ENCODE results near the gene FAM234A.
"Not testable (repeated sequence)": the region's sequence is repeated elsewhere in the genome, so short reads cannot be mapped to it uniquely, and the experiment has no call there.

FAM234A gene

DNA sequence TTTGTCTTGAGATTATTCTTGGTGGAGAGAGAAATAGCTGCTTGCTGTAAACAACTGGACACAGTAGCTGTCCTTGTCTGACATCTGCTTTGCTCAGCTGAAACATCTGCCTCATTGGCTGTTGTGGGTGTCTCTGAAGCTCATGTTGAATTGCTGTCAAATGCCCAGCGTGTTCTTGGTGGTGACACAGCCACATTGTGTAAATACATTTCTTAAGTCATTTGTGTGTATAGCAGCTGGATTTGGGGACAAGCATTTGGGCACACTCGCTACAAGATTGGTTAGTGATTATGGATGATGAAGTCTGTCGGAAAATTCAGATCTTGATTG is 5.3 kb downstream of the FAM234A start:
- no peak for DNase-seq

DNA sequence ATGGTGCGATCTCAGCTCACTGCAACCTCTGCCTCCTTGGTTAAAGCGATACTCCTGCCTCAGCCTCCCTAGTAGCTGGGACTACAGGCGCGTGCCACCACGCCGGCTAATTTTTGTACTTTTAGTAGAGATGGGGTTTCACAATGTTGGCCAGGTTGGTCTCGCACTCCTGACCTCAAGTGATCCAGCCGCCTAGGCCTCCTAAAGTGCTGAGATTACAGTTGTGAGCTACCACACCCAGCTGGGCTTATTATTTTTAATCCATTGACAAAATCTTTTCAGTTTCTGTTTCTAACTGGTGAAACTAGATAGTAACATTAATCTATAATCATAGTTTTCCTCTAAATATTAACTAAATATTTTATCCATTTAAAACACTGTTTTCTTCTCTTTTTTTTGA is 5.9 kb downstream of the FAM234A start:
- DNase-seq, result no peak

DNA sequence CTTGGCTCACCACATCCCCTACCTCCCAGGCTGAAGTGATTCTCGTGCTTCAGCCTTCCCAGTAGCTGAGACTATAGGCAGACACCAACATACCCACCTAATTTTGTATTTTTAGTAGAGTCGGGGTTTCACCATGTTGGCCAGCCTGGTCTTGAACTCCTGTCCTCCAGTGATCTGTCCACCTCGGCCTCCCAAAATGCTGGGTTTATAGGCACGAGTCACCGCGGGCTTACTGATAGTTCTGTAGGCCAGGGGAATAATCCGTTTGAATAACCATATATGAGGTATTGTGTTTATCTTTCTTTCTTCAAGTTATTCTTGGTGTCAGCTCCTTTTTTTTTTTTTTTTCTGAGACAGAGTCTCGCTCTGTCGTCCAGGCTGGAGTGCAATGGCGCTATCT is 7.7 kb downstream of the FAM234A start:
- DNase-seq, result no peak

- DNase-seq, result no peak
These were observed 8.7 kb downstream of the FAM234A start for GRCh38 chr16:243348-243747.

DNA sequence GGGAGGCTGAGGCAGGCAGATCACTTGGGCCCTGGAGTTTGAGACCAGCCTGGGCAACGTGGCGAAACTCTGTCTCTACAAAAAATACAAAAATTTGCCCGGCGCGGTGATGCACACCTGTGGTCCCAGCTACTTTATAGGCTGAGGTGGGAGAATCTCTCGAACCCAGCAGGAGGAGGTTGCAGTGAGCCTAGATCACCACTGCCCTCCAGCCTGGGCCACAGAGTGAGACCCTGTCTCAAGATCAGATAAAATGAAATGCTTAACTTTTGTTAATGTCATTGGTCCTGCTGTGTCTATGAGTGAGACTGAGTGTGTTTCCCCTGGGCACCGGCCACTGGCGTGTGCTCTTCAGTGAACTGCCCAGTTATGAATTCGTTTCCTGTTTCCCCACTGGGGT is 10.5 kb downstream of the FAM234A start:
- DNase-seq, result no peak

GRCh38 chr16:247027-247426 is 12.4 kb downstream of the FAM234A start:
- no peak for DNase-seq

- DNase-seq, result no peak
These were observed 14.8 kb downstream of the FAM234A start for GRCh38 chr16:249431-249830.

GRCh38 chr16:252366-253337 is 18.0 kb downstream of the FAM234A start:
- no peak for DNase-seq

DNA sequence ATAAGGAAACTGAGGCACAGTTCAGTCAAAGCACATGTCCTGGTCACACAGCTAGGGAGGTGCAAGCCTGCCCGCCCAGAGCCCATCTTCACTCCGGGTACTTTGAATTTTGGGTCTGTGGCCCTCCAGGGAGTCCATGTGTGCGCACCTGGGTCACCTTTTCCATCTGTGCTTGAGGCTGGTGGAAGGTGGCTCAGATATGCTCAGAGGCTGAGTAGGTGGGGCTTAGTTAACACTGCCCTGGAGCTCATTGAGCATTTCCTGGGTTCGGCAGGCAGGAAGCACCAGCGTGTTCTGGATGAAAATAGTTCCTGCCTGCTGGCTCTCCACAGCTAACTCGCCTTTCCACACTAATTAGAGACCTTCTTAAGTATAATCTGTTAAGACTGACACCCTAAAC is 19.2 kb downstream of the FAM234A start:
- DNase-seq, result no peak

- no peak for DNase-seq
These were observed 19.8 kb downstream of the FAM234A start for GRCh38 chr16:254461-254860.

DNA sequence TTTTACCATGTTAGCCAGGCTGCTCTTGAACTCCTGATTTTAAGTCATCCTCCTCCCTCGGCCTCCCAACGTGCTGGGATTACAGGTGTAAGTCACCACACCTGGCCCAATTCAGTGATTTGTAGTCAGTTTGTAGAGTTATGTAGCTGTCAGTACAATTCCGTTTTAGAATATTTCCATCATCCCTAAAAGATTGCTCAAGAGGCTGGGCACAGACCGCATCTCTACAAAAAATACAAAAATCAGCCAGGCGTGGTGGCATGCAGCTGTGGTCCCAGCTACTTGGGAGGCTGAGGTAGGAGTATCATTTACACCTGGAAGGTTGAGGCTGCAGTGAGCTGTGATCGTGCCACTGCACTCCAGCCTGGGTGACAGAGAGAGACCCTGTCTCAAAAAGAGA is 20.6 kb downstream of the FAM234A start:
- DNase-seq, result no peak

DNA sequence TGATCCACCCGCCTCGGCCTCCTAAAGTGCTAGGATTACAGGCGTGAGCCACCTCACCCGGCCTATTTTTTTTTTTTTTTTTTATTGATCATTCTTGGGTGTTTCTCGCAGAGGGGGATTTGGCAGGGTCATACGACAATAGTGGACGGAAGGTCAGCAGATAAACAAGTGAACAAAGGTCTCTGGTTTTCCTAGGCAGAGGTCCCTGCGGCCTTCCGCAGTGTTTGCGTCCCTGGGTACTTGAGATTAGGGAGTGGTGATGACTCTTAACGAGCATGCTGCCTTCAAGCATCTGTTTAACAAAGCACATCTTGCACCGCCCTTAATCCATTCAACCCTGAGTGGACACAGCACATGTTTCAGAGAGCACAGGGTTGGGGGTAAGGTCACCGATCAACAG is 23.5 kb downstream of the FAM234A start:
- DNase-seq, result not testable (repeated sequence)

GRCh38 chr16:259226-259625 is 24.6 kb downstream of the FAM234A start:
- DNase-seq, result no peak

GRCh38 chr16:259814-260253 is 25.2 kb downstream of the FAM234A start:
- DNase-seq, result no peak

GRCh38 chr16:260326-260725 is 25.7 kb downstream of the FAM234A start:
- no peak for DNase-seq

- no peak for DNase-seq
These were observed 26.5 kb downstream of the FAM234A start for GRCh38 chr16:261031-261691.

GRCh38 chr16:262121-262745 is 27.6 kb downstream of the FAM234A start:
- no peak for DNase-seq

- DNase-seq, result no peak
These were observed 28.7 kb downstream of the FAM234A start for GRCh38 chr16:263182-263774.

- no peak for DNase-seq
These were observed 29.3 kb downstream of the FAM234A start for GRCh38 chr16:263944-264343.

- no peak for DNase-seq
These were observed 29.9 kb downstream of the FAM234A start for GRCh38 chr16:264440-264951.

- DNase-seq, result no peak
These were observed 30.4 kb downstream of the FAM234A start for GRCh38 chr16:265002-265529.

DNA sequence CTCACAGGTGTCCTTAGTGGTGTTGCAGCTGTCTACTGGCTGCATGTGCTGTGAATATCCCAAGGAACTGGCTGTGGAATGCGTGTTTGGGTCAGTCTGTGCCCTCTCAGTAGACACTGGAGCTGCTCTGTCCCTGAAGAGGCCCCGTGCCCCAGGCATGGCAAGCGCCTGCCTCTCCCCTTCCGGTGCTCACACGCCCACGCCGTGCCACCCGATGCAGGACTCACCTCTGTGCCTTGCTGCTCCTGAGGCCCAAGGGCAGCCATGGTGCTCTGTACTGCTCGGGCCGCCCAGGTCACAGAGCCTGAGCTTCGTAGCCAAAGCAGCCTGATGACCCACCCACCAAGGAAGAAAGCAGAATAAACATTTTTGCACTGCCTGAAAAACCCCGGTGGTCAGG is 31.1 kb downstream of the FAM234A start:
- DNase-seq, result no peak

Measured in NCI-H146 (cell line).